HG02852 (cell line): ENCODE data around the gene MPHOSPH9.

Source experiments
- ATAC-seq: cut with Tn5 transposase; IDR thresholded peaks from one replicate; pipeline ENCODE4 v1.9.1; 2021; ENCODE audit warnings: mild to moderate bottlenecking, moderate library complexity; ENCODE audit not compliant: unreplicated experiment

The MPHOSPH9 gene, protein sequence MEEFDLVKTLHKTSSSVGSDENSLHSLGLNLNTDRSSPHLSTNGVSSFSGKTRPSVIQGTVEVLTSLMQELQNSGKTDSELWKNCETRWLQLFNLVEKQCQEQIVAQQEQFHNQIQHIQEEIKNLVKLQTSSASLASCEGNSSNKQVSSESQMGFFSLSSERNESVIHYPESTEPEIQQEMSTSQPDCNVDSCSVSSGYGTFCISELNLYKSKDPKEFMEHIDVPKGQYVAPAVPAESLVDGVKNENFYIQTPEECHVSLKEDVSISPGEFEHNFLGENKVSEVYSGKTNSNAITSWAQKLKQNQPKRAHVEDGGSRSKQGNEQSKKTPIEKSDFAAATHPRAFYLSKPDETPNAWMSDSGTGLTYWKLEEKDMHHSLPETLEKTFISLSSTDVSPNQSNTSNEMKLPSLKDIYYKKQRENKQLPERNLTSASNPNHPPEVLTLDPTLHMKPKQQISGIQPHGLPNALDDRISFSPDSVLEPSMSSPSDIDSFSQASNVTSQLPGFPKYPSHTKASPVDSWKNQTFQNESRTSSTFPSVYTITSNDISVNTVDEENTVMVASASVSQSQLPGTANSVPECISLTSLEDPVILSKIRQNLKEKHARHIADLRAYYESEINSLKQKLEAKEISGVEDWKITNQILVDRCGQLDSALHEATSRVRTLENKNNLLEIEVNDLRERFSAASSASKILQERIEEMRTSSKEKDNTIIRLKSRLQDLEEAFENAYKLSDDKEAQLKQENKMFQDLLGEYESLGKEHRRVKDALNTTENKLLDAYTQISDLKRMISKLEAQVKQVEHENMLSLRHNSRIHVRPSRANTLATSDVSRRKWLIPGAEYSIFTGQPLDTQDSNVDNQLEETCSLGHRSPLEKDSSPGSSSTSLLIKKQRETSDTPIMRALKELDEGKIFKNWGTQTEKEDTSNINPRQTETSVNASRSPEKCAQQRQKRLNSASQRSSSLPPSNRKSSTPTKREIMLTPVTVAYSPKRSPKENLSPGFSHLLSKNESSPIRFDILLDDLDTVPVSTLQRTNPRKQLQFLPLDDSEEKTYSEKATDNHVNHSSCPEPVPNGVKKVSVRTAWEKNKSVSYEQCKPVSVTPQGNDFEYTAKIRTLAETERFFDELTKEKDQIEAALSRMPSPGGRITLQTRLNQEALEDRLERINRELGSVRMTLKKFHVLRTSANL

DNA sequence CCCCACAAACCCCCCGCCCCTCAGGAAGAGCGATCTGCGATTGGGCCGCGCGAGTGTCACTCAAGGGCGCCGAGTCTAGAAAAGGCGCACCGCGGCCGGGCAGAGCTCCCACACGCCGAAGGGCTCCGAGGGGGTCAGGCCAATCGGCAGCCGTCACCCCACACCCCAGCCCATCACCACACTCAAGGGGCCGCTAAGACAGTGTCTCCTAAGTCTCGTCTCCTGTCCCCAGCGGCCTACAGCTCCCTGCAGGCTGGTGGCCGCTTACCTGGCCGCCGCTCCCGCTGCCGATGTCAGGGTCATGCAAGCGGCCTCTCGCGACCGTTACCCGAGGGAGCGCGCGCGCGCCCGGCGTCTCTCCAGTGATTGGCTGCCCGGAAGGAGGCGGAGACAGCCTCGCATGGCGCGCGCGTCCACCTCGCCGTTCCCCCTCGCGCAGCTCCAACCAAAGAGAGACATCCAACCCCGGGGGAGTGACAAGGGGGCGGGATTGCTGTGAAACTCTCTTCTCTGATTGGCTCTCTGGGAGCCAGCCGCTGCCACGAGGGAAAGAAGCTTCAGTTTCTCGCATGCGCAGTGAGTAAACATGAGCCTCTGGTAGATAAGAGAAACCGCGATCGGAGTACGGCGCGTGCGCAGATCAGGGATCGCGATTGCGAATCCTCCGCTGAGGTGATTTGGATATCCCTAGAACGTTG is at the start of gene MPHOSPH9, which contains the start of gene MTRFR:
TSS of gene MPHOSPH9 (minus strand) at position 335 of the 698 bp plus-strand sequence. CDS start 2,777 bp downstream, outside the sequence.
TSS of gene MTRFR (plus strand) at position 630 of the 698 bp plus-strand sequence. CDS start 20,239 bp downstream, outside the sequence.
- ATAC-seq = peak; percentile 76

DNA sequence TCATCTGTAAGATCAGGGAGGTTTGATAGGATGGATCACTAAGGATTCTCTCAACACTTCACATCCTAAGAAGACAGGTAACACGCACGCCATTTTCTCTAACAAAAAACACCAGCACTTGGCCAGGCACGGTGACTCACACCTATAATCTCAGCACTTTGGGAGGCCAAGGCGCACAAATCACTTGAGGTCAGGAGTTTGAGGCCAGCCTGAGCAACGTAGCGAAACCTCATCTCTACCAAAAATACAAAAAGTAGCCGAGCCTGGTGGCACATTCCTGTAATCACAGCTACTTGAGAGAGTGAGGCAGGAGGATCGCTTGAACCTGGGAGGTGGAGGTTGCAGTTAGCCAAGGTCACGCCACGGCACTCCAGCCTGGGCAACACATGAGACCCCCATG is 49.2 kb upstream of the MPHOSPH9 start:
- ATAC-seq = no peak

DNA sequence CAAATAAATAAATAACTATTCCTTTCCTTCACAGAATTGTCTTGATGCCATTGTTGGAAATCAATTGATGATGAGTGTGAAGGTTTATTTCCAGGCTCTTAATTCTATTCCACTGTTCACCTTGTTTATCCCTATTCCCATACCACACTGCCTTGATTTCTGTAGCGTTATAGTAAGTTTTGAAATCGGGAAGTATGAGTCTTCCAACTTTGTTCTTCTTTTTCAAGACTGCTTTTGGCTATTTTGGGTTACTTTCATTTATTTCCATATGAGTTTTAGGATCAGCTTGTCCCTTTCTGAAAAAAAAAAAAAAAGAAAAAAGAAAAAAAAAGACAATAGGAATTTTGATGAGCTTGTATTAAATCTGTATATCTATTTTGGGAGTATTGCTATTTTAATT is 48.0 kb upstream of the MPHOSPH9 start:
- no peak for ATAC-seq

DNA sequence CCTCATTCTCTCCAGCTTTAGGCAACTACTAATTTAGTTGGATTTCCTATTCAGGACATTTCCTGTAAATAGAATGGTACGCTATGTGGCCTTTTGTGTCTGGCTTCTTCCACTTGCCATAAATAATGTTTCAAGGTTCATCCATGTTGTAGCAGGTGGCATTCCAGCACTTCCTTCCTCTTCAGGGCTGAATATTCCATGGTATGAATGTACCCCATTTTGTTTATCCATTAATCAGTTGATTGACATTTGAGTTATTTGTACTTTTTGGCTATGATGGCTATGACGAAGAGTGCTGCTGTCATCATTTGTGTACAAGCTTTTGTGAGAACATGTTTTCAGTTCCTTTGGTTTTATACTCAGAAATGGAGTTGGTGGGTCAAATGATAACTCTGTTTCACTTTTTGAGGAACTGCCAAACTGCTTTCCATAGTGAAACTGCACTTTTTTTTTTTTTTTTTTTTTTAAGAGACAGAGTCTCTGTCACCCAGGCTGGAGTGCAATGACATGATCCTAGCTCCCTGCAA is 45.2 kb upstream of the MPHOSPH9 start:
- peak; percentile 64 for ATAC-seq

DNA sequence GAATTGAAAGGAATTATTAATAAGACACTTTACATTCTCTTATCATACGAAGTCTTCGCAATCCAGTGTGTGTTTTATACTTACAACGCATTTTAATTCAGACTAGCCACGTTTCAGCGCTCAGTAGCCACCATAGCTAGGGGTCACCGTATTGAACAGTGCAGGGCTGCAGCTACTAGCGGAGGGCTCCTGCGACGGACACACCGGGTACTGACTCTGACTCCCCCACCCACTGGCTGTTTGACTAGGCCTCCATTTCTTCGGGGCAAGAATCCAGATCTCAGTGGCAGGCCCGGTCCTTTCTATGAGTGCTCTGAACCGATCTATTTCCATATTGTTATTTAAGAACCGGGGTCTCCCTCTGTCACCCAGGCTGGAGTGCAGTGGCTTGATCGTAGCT is 40.2 kb upstream of the MPHOSPH9 start:
- ATAC-seq = no peak

DNA sequence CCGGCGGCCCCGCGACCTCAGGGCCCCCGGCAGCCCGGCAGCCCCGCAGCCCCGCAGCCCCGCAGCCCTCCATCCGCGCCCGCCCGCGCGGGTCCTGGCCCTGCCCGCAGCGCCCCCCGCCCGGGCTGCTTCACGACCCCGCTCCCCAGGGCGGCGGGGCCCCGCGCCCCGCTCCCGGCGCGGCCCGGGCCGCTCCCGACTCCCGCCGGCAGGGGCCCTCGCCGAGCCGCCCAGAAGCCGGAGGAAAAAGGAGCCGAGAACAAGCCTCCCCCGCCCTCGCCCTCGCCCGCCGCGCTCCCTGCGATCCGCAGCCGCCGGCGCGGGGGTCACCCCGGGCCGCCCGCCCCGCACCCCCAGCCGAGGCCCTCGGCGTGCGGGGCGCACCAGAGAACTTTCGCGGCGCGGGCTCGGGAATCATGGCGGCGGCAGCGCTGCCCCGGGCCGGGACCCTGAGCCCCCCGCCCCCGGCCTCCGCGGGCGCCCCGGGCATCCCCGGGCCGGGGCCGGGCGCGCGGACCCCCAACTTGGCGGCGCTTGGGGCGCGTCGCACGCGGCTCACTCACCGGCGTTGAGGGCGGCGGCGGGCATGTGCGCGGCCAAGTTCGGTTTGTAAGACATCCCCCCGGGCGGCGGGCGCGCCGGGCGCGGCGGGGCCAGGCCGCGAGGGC is 38.2 kb upstream of the MPHOSPH9 start:
- peak; percentile 65 for ATAC-seq

DNA sequence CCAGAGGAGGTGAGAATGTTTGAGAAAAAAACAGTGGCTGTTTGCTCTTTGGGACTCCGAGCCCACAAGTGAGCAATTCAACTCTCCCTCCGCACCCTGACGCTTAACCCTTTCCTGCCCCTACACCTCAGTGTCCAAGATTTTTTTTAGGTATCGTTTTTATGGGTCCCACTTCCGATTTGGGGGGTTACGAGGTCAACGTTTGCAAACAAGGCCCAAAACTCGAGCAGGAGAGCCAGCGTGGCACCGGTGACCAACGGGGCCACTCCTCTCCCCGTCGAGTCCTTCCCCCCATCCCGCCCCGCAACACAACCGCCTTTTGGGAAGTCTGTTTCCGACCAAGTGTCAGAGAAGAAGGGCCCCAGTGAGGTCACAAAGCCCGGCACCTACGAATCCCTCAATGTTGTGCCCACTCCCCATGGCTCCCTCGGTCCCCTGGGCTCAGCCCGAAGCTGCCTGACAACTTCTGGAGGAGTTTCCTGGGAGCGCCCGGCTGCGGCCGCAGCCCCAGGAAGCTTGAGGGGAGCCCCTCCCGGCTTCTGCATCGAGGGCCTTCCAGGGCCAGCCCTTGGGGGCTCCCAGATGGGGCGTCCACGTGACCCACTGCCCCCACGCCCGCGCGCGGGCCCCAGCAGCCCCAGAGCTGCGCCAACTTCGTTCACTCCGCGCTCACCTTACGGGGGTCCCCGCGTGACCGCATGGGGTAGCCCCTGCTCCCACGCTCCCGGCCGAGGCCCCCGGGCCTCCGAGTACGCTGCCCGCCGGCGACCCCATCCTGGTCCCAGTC is 37.5 kb upstream of the MPHOSPH9 start:
- ATAC-seq = peak; percentile 2

DNA sequence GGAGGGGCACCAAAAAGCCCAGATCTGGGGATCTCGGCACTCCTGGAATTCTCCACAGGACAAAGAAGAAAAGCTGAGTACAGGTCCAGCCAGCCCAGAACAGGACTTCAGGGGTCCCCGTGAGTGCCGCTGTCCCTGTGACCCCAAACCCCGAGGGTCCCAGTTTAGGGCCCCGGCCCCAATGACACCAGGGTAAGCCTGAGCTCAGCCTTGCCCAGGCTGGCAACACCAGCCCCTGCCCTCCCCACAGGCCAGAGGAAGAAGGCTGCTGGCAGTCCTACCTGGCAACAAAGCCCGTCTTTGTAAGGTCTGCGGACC is 36.9 kb upstream of the MPHOSPH9 start:
- no peak for ATAC-seq

DNA sequence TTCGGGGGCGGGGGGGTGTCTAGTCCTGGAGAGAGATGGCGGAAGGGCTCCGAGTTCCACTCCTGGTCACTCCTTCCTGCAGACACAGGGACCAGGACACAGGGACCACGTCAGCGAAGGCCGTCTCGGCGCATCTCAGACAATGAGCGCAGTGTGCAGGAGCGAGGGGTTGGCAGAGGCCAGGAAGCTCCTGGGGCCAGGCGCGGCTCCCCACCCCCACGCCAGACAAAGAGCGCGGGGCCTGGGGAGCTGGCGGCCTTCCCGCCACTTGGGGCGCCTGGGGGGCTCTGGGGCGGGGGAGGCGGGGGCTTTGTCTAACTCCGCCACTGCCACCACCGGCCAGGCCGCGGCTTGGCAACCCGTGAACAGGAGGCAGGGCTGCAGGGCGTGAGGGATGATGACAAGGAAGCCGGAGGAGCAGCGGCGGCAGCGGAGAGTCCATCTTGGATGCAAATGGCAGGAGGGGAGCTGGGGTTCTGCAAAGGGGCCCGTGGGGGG is 36.5 kb upstream of the MPHOSPH9 start:
- no peak for ATAC-seq

DNA sequence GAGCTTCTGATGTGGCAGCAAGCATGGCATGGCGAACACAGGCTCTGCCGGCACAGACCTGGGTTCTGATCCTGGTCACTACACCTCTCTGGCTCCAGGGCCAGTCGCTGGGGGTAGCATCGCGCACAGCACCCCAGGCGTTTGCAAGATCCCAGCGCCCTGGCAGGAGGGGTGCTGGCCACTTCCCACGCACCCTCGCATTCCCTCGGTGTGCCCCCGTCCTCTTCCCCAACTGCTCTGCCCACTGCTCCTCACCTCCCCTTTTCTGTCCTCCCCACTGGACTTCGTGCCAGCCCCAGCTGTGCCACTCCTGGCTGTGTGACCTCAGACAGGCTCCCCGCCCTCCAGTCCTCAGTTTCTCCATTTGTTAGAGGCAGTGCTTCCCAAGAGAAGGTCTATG is 35.9 kb upstream of the MPHOSPH9 start:
- no peak for ATAC-seq

DNA sequence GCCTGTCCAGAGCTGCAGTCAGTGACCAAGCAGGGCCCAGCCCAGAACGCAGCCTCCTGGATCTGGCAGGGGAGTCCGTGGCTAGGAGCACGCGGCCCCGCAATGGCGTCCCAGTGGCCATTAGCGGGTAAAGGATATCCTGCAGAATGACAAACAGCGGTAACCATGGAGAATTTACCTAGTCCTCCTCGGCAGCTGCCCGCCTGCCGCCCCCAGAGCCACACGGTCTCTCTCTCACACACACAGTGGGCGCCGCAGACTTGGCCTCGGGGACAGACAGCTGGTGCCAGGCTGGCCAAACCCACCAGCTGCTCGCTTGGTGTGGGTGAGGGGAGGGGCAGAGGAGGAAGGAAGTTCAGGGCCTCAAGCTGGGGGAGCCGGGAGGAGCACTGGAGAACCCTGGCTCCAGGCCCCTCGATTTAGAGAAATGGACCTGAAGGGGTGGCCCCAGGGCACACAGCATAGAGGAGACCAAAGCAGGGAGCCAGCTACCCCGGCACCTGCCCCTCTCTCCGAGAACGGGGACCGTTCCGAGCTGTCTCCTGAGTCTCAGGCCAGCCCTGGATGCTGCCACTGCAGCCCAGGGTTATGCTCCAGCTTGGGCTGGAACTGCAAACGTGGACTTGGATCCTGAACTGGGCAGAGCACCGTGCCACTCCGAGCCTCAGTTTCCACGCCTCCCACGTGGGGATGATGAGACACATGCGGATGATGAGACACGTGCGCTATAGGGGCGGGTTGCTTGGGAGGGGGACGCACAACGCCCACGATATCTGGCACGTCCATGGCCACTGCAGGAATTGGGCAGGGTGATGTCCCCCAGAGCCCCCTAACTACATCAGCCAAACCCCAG is 35.3 kb upstream of the MPHOSPH9 start:
- ATAC-seq = no peak

DNA sequence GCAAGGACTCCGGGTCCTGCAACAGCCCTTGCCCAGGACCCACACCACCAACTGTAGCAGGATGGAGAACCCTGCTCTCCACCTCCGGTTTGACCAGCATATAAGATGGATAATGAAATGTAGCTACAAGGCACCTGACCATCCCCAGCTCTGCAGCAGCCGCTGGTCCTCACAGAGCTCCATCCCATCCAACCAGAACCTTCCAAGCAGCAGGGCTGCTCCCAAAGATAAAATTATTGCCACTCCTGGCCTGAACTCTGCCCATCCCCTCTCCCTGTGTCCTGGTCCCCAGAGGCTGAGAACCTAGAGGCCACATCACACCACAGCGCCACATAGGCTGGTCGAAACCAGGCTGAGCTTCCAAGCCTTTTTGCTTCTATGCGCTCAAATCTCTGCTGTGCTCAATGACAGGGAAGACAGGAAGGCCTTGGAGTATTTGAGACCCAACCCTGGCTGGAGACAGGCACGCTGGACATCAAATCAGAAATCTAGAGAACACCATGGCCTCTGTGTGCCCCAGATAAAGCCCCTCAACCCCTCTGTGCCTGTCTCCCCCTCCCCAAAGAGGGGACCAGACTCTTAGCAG is 34.5 kb upstream of the MPHOSPH9 start:
- ATAC-seq = no peak

DNA sequence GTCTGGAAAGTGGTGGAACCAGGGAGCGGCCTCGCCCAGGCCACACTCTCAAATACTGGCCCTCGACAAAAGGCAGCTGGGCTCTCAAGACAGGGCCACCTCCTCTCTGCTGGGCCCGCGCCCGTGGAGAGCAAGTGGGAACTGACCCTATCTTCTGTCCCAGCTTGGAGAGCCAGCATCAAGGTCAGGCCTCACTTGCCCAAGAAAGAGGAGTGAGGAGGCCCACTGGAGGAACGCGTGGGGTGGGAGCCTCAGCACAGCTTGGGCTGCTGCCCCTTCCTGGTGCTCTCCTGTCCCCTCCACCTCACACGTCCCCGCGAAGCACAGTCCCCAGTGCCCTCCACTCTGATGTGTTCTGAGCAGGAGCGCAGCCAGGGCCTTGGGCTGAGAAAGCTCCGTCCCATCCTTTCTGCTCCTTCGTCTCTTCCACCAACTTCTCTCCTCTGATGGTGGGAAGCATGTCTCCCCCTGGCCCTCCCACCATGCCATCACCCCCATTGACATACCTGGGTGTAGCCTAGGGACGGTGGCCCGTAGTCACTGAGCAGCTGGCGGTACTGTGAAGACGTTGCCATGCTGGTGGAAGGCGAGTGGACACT is 33.8 kb upstream of the MPHOSPH9 start:
- ATAC-seq = no peak

DNA sequence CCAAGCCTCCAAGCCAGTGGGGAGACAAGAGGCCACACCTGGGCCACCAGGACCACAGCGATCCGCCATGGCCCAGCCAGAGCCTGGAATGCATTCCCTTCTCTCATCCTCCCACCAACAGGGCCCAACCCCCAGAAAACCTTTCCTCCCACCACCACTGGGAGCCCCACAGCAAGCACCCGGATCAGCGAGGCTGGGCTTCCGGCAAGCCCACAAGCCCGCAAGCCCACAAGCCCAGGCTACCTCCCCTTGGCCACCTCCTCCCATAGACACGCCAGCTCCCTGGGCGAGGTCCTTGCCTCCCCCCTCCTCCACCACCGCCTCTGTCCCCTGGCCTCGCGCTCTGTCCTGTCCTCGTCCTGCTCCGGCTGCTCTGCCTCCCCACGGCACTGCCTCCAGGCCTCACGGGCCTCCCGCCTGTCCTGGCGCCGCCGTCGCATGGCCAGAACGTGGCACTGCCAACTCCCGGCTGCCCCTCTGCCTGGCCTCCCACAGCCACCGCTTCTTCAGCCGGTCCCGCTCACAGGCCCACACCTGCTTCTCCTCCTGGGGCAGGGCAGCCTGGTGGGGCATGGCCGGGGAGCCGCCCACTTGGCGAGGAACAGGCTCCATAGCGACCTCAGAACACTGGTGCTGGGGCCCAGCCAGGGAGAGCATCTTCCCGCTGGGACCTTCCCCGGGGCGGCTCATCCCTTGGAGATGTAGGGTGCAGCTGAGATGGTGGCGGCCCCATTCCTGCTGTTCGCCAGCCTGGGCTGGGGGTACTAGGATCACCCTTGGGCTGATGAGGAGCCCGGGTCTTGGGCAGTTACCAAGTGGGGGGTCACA is 33.1 kb upstream of the MPHOSPH9 start:
- no peak for ATAC-seq

DNA sequence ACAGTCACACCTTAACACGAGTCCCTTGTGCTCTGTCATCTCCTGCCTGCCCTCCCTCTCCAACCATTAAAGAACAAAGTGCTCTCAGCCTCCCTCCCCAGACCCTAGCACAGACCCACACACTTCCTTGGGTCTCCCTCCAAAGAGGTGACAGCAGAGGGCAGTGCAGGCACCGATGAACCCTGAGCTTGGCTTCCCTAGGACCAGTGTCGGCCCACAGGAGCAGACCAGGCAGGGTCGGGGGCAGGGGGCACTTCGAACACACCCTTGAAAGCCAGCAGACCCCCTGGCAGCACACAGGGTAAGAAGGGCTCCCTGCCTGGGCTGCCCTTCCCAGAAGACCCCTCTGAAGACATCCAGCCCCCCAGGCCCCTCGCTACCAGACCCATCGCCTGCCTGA is 31.7 kb upstream of the MPHOSPH9 start:
- no peak for ATAC-seq

DNA sequence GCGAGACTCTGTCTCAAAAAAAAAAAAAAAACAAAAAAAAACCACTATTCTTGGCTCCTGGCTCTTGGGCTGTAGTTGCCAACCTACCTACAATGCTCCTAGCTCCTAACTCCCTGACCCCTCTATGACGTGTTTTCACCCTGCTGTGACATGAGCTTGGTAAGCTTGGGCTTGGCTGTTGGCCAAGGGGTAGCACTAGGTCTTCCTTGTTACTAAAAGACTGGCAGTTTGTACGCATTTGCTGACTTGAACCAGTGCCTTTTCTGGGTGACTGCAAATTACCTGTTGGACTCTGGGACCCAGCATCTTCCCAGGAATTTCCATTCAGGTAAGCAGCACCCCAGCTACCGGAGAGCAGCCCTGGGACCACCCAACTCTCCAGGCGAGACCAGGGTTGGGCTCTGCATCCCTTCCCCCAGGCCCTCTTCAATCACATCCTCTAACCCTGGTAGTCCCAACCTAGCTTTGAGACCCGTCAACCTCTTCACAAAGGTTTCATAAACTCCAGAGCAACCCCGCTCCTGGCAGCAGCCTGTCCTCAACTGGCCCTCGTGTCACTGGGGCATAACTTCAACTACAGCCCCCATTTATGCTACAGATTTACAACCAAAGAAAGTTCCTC is 30.4 kb upstream of the MPHOSPH9 start:
- ATAC-seq = no peak
